GM12878 (cell line): ENCODE measurements around the gene WDR74. TPM values are rescaled to one million over a fixed set of nuclear protein-coding genes. Genes with fewer than 3 reads are reported as not detected.

ENCODE experiments used
- ATAC-seq: fragments of 200-7000 bp; cut with Tn5 transposase; 3 replicates; pipeline ENCODE4 v1.9.1; 2020; ENCODE audit warnings: mild to moderate bottlenecking, moderate library complexity
- BruUV-seq: library from RNA; stranded (reverse); fragments of 400-500 nt; replicated peaks from 2 replicates; lab custom pipeline; 2021; lab: Mats Ljungman, UMichigan
- CTCF ChIA-PET: fragments of 300-600 bp; sonication (Branson Sonifier 250); formaldehyde crosslinking; extraction: SDS; loops from one replicate; lab custom pipeline; 2021; ENCODE audit warnings: inconsistent platforms; lab: Yijun Ruan, JAX
- POLR2A ChIA-PET: fragments of 350-600 bp; formaldehyde crosslinking; extraction: SDS; loops from one replicate; lab custom pipeline; 2021; ENCODE audit warnings: inconsistent platforms; lab: Charles Lee
- RAD21 ChIA-PET: fragments of 300-600 bp; sonication (Branson Sonifier 250); formaldehyde crosslinking; loops from one replicate; lab custom pipeline; 2023; ENCODE audit warnings: antibody characterized with exemption; ENCODE audit not compliant: unreplicated experiment; lab: Charles Lee
- SMC1A ChIA-PET: fragments of 300-600 bp; sonication (Branson Sonifier 250); formaldehyde crosslinking; loops from one replicate; lab custom pipeline; 2023; ENCODE audit not compliant: unreplicated experiment, uncharacterized antibody; lab: Charles Lee
- DNase-seq: peaks from one replicate; pipeline ENCODE4 v3.0.0-alpha.2; 2011; ENCODE audit warnings: low read depth, low spot score
- FAIRE-seq: peaks from 3 replicates; lab custom pipeline; 2011; peaks lifted over from hg19 to GRCh38; lab: Jason Lieb, UNC
- H2AFZ ChIP-seq: 2 replicates; pipeline ENCODE4 v1.6.0; 2011; ENCODE audit warnings: low read depth, low read length, control low read depth; ENCODE audit not compliant: control insufficient read depth
- H3K27ac ChIP-seq: 2 replicates; pipeline ENCODE4 v1.5.1; 2011; ENCODE audit warnings: control low read depth; ENCODE audit not compliant: control insufficient read depth, insufficient read depth
- H3K27me3 ChIP-seq, 2 experiments: replicated peaks in 1 of 2; 2 replicates each; pipeline versions ENCODE4 v1.6.0 to v1.6.1; 2011; ENCODE audit warnings: low read length in 1 of 2; ENCODE audit not compliant: control insufficient read depth in 2 of 2, insufficient read depth in 2 of 2
- H3K36me3 ChIP-seq, 2 experiments: 2 replicates each; pipeline ENCODE4 v1.5.1; 2011; ENCODE audit warnings: low read length in 1 of 2; ENCODE audit not compliant: control insufficient read depth in 2 of 2, insufficient read depth in 2 of 2
- H3K4me1 ChIP-seq: 2 replicates; pipeline ENCODE4 v1.6.1; 2011; ENCODE audit warnings: mild to moderate bottlenecking, low read length, moderate library complexity, mixed read lengths; ENCODE audit not compliant: control insufficient read depth, insufficient read depth
- H3K4me2 ChIP-seq: 2 replicates; pipeline ENCODE4 v1.6.0; 2011; ENCODE audit warnings: control low read depth; ENCODE audit not compliant: control insufficient read depth, insufficient read depth
- H3K4me3 ChIP-seq: fragments of 200-600 bp; sonication (generic); 2 replicates; pipeline ENCODE4 v1.5.1; 2016
- H3K79me2 ChIP-seq: 2 replicates; pipeline ENCODE4 v1.6.0; 2011; ENCODE audit warnings: low read length; ENCODE audit not compliant: control insufficient read depth, insufficient read depth
- H3K9ac ChIP-seq: 2 replicates; pipeline ENCODE4 v1.8.0; 2011; ENCODE audit warnings: low read length, control low read depth, mixed read lengths; ENCODE audit not compliant: control insufficient read depth, insufficient read depth
- H3K9me3 ChIP-seq: replicated peaks from 3 replicates; pipeline ENCODE4 v1.5.1; 2011; ENCODE audit warnings: mild to moderate bottlenecking, low read length; ENCODE audit not compliant: control insufficient read depth, insufficient read depth
- H4K20me1 ChIP-seq: 2 replicates; pipeline ENCODE4 v1.6.0; 2011; ENCODE audit not compliant: control insufficient read depth, insufficient read depth
- CBFB ChIP-seq: IDR thresholded peaks from 2 replicates; pipeline ENCODE4 v1.6.1; 2016; ENCODE audit warnings: antibody characterized with exemption, low read depth
- CHD2 ChIP-seq: IDR thresholded peaks from 2 replicates; pipeline ENCODE4 v1.6.1; 2011; ENCODE audit warnings: low read depth, low read length, improper control_type of control experiment, borderline replicate concordance
- ESRRA ChIP-seq: IDR thresholded peaks from 2 replicates; pipeline ENCODE4 v1.6.1; 2012; ENCODE audit warnings: mild to moderate bottlenecking, low read length, improper control_type of control experiment
- ETV6 ChIP-seq, 2 experiments: fragments of 450-650 bp in 1 of 2; IDR thresholded peaks in 1 of 2; conservative IDR thresholded peaks in 1 of 2; 2 replicates each; pipeline ENCODE4 v1.6.1; 2014; ENCODE audit warnings: antibody characterized with exemption in 1 of 2, borderline replicate concordance in 1 of 2, low read depth in 1 of 2, mild to moderate bottlenecking in 1 of 2, moderate library complexity in 1 of 2
- FOS ChIP-seq: IDR thresholded peaks from 3 replicates; pipeline ENCODE4 v1.6.1; 2011; ENCODE audit warnings: borderline replicate concordance; ENCODE audit not compliant: insufficient read length; ENCODE audit errors: extremely low read depth
- FOXM1 ChIP-seq: IDR thresholded peaks from 2 replicates; pipeline ENCODE4 v1.6.1; 2012; ENCODE audit warnings: low read depth, mild to moderate bottlenecking, inconsistent platforms, low read length, moderate library complexity
- HDAC2 ChIP-seq: fragments of 200-600 bp; sonication (generic); IDR thresholded peaks from 2 replicates; pipeline ENCODE4 v1.6.1; 2017
- IRF4 ChIP-seq: IDR thresholded peaks from 2 replicates; pipeline ENCODE4 v1.6.1; 2011; ENCODE audit warnings: low read depth, low read length
- MYC ChIP-seq: IDR thresholded peaks from 2 replicates; pipeline ENCODE4 v1.6.1; 2011; ENCODE audit warnings: mild to moderate bottlenecking, low read length, moderate library complexity, inconsistent platforms; ENCODE audit not compliant: insufficient read depth, insufficient replicate concordance, insufficient read length, severe bottlenecking
- PML ChIP-seq: IDR thresholded peaks from 2 replicates; pipeline ENCODE4 v1.6.1; 2012; ENCODE audit warnings: low read length, inconsistent platforms
- RAD51 ChIP-seq: fragments of 450-650 bp; IDR thresholded peaks from 2 replicates; pipeline ENCODE4 v1.6.1; 2016; ENCODE audit warnings: moderate library complexity, mild to moderate bottlenecking, inconsistent platforms
- SIN3A ChIP-seq: IDR thresholded peaks from 2 replicates; pipeline ENCODE4 v1.6.1; 2012; ENCODE audit warnings: low read depth, low read length, improper control_type of control experiment
- SMC3 ChIP-seq: IDR thresholded peaks from 2 replicates; pipeline ENCODE4 v1.6.1; 2011; ENCODE audit warnings: low read length, improper control_type of control experiment, borderline replicate concordance
- STAT1 ChIP-seq: fragments of 450-650 bp; conservative IDR thresholded peaks from 2 replicates; pipeline ENCODE4 v1.6.1; 2014; ENCODE audit warnings: antibody characterized with exemption, mild to moderate bottlenecking
- ZBED1 ChIP-seq: IDR thresholded peaks from 2 replicates; pipeline ENCODE4 v1.6.1; 2016; ENCODE audit warnings: borderline replicate concordance
- WGBS: methylation state at CpG from one replicate; pipeline ENCODE4 v1.1.6; 2016; ENCODE audit warnings: low lambda C conversion rate; ENCODE audit not compliant: insufficient replicate concordance, insufficient coverage; ENCODE audit errors: missing lambda C conversion rate; 5-methylcytosine and 5-hydroxymethylcytosine counted together
- in situ Hi-C: fragments of 300-500 bp; cut with MboI; formaldehyde crosslinking; loops from 9 replicates; pipeline ENCODE4 v1.14.3; 2018; ENCODE audit warnings: mixed read lengths
- intact Hi-C: fragments of 100-400 bp; cut with micrococcal nuclease; formaldehyde crosslinking; loops from one replicate; pipeline ENCODE4 v1.14.2; 2022; ENCODE audit not compliant: unreplicated experiment
- polyA plus RNA-seq, 11 experiments: library from polyadenylated mRNA; depleted of rRNA in 4 of 11; unstranded in 6 of 11; stranded (reverse) in 5 of 11; fragments of >200 nt; fragmentation: Nextera tagmentation in 4 of 11; fragmentation: Illumina TruSeq in 1 of 11; extraction: Ambion mirVana in 4 of 11; extraction: Trizol in 1 of 11; gene quantifications; 1 replicate in 1 of 11; 2 replicates in 10 of 11; pipeline versions ENCODE4 v1.2.1 to v1.2.3, GENCODE V29; 2011 to 2016; ENCODE audit warnings: inconsistent platforms in 2 of 11, missing spikeins in 2 of 11, low read depth in 1 of 11
- total RNA-seq, 4 experiments: library from RNA; depleted of rRNA in 3 of 4; stranded (reverse); fragments of >200 nt in 3 of 4; fragmentation: Illumina TruSeq in 1 of 4; extraction: Trizol in 1 of 4; gene quantifications; 2 replicates each; pipeline versions ENCODE4 v1.2.1 to v1.2.3, GENCODE V29; 2013 to 2021
- TF ChIP-seq, protein P1 (sequence below): IDR thresholded peaks from 2 replicates; pipeline ENCODE4 v1.6.1; 2011; ENCODE audit warnings: low read depth, low read length, improper control_type of control experiment, borderline replicate concordance

Gene WDR74
- total and polyA plus RNA-seq, 10 of the 15 experiments (the other 5 are each of a cell fraction or from before 2014, with no cell fraction given), result 18.2 to 103 (median 60.7) TPM

DNA sequence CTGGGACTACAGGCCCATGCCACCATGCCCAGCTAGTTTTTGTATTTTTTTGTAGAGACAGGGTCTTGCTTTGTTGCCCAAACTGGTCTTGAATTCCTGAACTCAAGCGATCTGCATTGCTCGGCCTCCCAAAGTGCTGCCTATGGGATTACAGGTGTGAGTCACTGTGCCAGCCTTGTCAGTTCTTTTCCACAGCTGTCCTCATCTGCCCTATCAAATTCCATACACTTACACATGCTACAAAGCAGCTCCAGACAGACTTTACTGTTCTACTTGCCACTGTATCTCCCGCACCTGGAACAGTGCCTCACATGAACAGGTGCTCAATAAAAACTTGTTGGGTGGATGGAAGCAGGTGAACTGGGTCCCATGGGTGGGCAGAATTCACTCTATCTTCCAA lies 15.7 kb downstream of the WDR74 start:
- Histone ChIP-seq H3K27me3 (no peaks in the 10 kb centered on the region), H3K9ac (no peak overlapping the region), H3K4me2 (no peak overlapping the region), H3K79me2 (peaks cover 3% of the 10 kb centered on the region), H3K36me3 (peaks cover 23% of the 10 kb centered on the region in 2 experiments), H4K20me1 (no peaks in the 10 kb centered on the region), H3K4me3 (no peak overlapping the region), H3K9me3 (no peaks in the 10 kb centered on the region), H2AFZ (no peak overlapping the region), H3K27ac (no peak overlapping the region), H3K4me1 (no peaks in the 10 kb centered on the region)
- ChIA-PET RAD21 (no interaction called here), POLR2A (interaction anchor here (1.0 to 1.3 kb wide), 2 partner anchors 9 to 14 kb away, joined by 3 read pairs; partner anchors contain the start of gene TEX54), CTCF (no interaction called here), SMC1A (no interaction called here)
- no peak for DNase-seq
- no TSS peak for BruUV-seq
- intact Hi-C loops, result no loop called here
- FAIRE-seq, result no peak
- 100% methylated on average over 3 of the region's 3 CpGs for WGBS
- TF ChIP-seq IRF4, result no peak
- TF ChIP-seq STAT1, result no peak
- TF ChIP-seq HDAC2, result no peak
- TF ChIP-seq, protein P1, sequence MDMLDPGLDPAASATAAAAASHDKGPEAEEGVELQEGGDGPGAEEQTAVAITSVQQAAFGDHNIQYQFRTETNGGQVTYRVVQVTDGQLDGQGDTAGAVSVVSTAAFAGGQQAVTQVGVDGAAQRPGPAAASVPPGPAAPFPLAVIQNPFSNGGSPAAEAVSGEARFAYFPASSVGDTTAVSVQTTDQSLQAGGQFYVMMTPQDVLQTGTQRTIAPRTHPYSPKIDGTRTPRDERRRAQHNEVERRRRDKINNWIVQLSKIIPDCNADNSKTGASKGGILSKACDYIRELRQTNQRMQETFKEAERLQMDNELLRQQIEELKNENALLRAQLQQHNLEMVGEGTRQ, result no peak
- no peak for TF ChIP-seq ZBED1
- TF ChIP-seq ETV6 (conservative IDR thresholded peaks at IDR 0.05 in 1 of 2, IDR thresholded peaks at IDR 0.05 in 1 of 2; ENCODE audit: borderline replicate concordance in 1 of 2, low read depth in 1 of 2), result no peak
- no peak for TF ChIP-seq SIN3A
- TF ChIP-seq MYC, result no peak
- TF ChIP-seq FOS, result no peak
- no peak for TF ChIP-seq CBFB
- no peak for TF ChIP-seq PML
- no peak for TF ChIP-seq FOXM1
- TF ChIP-seq RAD51, result no peak
- no peak for TF ChIP-seq SMC3
- no peak for TF ChIP-seq ESRRA
- no peak for TF ChIP-seq CHD2
- no peak for ATAC-seq
- in situ Hi-C loops, result no loop called here
